SKM-1 treated with dmso at 0.1 percent for 144 hours (cell line): ENCODE measurements around the gene KLRC2.
"Not testable (repeated sequence)": the region's sequence is repeated elsewhere in the genome, so short reads cannot be mapped to it uniquely, and the experiment has no call there.

Experiments used
- DNase-seq: peaks from one replicate; lab custom pipeline; 2025; ENCODE audit not compliant: unreplicated experiment; lab: John Stamatoyannopoulos, UW

The KLRC2 gene

DNA sequence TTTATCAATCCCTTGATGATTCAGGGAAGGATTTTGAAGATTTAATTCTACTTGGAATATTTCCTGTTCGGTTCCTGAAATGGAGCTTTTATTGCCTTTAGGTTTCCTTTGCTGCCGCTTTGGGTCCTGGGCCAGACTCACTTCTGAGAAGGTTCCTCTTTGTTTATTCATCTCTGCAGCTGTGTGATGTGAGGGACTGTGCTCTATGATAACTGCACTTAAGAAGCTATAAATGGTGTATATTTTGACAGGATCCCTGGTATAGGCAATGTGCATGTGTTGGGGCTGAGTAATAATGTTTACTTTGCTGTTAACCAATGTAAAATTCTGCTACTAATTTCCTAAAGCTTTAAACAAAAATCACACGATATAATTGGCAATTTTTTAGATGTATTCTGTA lies at the start of gene KLRC2:
KLRC2 (minus strand) TSS at position 195 of the 400 bp plus-strand sequence; CDS start at position 171, 24 bp downstream.
- DNase-seq: not testable (repeated sequence)

DNA sequence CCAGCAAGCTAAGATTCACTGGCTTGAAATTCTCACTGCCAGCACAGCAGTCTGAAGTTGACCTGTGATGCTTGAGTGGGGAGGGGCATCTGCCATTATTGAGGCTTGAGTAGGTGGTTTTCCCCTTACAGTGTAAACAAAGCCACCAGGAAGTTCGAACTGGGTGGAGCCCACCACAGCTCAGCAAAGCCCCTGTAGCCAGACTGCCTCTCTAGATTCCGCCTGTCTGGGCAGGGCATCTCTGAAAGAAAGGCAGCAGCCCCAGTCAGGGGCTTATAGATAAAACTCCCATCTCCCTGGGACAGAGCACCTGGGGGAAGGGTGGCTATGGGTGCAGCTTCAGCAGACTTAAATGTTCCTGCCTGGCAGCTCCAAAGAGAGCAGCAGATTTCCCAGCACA lies 46.1 kb upstream of the KLRC2 start:
- not testable (repeated sequence) for DNase-seq

DNA sequence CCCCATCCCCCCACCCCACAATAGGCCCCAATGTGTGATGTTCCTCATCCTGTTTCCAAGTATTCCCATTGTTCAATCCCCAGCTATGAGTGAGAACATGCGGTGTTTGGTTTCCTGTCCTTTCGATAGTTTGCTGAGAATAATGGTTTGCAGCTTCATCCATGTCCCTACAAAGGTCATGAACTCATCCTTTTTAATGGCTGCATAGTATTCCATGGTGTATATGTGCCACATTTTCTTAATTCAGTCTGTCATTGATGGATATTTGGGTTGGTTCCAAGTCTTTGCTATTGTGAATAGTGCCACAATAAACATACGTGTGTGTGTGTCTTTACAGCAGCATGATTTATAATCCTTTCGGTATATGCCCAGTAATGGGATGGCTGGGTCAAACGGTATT lies 37.0 kb upstream of the KLRC2 start:
- not testable (repeated sequence) for DNase-seq

DNA sequence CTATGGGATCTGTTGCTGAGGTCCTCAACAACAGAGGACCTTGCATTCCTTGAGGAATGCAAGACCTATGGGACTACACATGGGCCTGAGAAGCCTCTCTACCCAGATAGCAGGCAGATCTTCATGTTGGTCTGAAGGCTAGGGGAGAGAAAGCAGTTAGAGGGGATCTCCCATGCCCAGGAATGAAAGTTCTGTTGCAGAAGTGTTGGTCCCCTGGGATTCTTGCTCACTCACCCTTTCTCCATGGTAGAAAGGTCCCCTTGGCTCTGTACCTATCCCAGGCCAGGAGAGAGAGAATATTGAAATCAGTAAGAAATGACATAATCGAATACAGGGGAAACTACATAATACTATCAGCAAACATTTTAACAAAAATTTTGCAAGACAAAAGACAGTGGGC lies 33.9 kb upstream of the KLRC2 start:
- no peak for DNase-seq

DNA sequence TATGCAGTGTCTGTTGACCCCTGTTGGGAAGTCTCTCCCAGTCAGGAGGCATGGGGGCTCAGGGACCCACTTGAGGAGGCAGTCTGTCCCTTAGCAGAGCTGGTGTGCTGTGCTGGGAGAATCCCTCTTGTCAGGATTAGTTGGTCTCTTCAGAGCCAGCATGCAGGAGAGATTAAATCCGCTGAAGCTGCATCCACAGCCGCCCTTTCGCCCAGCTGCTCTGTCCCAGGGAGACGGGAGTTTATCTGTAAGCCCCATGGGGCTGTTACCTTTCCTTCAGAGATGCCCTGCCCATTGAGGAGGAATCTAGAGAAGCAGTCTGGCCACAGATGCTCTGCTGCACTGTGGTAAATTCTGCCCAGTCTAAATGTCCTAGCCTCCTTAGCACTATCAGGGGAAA lies 30.5 kb upstream of the KLRC2 start:
- no peak for DNase-seq

DNA sequence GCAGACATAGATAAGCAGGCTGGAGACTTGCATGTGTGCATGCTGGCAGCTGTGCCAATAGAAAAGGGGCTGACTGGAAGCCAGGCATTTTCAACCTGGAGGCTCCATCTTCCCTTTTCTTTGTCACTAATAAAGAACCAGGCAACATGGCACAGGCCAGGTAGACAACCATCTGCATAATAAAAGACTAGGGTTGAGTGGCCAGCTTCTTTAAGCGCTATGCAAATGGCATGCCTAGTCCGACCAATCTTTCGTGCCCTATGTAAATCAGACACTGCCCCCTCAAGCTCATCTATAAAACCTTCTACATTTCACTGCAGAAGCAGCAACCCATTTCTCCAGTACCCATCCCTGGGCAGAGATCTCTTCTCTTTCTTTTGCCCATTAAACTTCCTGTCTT lies 21.9 kb upstream of the KLRC2 start:
- DNase-seq: no peak

DNA sequence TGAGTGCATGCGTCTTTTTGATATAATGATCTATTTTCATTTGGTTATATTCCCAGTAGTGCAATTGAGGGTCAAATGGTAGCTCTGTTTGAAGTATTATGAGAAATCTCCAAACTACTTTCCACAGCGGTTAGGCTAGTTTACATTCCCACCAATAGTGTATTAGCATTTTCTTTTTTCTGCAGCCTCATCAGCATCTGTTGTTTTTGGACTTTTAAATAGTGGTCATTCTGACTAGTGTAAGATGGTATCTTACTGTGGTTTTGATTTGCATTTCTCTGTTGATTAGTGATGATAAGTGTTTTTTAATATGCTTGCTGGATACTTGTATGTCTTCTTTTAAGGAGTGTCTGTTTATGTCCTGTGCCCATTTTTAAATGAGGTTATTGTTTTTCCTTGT lies 21.0 kb upstream of the KLRC2 start:
- DNase-seq: no peak

DNA sequence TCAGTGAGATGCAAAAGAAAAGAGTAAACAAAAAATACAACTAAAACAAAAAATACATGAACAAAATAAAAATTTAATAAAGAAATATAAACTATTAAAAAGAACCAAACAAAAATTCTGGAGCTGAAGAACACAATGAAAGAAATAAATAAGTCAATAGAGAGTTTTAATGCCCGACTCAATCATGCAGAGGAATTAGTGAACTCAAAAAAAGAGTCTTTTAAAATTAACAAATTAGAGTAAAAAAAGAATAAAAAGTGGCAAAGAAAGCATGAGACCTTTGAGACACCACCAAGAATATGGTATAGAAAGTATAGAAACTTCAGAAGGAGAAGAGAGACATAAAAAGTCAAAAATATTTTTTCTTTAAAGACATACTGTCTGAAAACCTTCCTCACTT lies 20.0 kb upstream of the KLRC2 start:
- DNase-seq: no peak

DNA sequence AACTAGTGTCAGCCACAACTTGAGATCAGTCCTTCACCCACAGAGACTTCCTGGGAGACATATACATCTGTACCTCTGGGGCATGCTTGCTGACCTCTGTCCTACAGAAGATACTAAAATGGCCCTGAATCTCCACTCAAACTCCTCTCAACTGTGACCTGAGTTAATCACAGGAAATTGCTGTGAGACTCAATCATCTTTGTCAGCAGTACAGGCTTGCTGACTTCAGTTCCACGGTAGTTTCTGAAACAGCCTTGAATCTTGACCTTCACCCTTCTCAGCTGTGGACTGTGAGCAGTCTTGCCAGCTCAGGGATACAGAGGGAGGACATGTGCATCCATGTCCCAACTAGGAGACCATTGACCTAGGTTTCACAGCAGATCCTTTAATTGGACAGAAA lies 18.7 kb upstream of the KLRC2 start:
- DNase-seq: no peak

DNA sequence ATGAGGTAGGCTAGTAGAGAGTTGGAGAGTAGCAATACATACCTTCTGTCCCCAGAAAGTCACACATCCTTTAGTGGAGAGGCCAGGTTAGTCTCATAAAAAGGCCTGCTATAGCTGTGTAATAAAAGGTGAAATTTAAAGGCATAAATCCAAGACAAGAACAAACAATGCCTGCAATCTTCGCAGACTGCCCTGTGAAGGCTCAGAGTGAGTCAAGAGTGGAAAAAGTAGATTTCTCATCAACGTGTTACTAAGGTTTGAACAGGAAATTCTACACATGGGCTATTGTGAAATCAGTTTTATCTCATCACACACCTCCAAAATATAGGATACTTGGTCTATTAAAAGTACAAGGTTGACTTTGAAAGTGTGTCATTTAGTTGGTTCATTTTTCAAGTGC lies 17.3 kb upstream of the KLRC2 start, which contains the start of gene KLRC1:
KLRC1 (minus strand) TSS at position 222 of the 400 bp plus-strand sequence. CDS start 2,221 bp downstream, outside the sequence.
- DNase-seq: no peak

DNA sequence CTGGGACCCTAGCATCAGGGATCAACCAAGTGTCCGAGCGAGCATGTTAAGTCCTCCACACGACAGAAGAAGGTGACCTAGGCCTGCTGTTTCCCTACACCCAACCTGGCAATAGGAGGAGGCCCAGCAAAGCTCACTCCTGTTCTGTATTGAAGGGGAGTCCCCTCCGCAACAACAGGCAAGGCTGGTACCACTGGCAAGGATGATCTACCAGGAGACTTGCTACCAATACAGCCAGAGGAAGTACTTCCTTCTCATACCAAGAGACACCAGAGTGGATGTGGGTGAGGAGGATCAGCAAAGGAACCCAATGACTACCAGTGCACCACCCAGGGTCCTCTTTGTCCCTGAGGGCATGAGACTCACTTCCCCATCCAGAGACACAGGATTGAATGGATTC lies 12.4 kb upstream of the KLRC2 start:
- no peak for DNase-seq

DNA sequence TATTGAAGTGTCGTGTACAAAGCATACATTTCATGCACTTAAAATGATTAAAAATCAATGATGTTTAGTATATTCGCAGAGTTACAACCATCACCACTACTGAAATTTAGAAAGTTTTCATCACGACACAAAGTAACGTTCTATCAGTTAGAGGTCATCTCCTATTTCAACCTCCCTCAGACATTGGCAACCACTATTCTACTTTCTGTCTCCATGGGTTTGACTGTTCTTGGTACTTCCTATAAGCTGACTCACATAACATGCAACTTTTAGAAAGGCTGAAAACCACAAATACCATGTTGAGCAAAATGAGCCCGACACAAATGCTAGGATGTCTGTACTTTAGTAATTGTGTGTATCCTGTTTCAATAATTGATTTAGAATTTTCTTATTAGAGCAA lies 10.2 kb upstream of the KLRC2 start:
- not testable (repeated sequence) for DNase-seq

DNA sequence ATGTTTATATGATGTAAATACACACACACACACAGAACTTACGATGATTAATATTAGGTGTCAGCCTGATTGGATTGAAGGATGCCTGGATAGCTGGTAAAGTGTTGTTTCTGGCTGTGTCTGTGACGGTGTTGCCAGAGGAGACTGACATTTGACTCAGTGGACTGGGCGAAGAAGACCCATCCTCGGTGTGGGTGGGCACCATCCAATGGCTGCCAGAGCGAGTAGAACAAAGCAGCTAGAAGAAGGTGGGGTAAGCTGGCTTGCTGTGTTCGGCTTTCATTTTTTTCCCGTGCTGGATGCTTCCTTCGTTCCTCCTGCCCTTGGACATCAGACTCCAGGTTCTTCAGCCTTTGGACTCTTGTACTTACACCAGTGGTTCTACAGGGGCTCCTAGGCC lies 5.3 kb upstream of the KLRC2 start:
- not testable (repeated sequence) for DNase-seq

DNA sequence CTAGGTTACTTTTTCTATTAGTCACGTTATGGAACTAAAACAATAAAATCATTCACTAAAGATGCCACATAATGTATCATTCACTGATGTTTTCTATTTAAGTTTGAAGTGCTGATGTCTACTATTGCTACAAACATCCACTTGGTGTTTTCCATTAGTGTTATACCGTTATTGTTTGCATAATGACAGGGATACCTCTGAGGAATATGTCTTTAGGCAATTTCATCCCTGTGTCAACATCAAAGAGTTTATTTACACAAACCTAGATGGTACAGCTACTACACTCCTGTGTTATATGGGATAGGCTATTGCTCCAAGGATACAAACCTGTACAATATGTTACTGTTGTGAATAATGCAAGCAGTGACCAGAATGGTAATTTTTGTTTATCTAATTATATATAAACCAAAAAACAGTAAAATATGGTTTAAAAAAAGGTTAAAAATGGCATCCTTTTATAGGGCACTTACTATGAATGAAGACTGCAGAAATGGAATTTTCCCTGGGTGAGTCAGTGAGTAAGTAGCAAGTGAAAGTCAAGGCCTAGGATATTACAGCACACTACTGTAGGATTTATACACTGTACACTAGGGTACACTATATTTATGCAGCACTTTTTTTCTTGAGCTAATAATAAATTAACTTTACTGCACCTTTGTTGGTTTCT lies 3.9 kb upstream of the KLRC2 start:
- DNase-seq: not testable (repeated sequence)

DNA sequence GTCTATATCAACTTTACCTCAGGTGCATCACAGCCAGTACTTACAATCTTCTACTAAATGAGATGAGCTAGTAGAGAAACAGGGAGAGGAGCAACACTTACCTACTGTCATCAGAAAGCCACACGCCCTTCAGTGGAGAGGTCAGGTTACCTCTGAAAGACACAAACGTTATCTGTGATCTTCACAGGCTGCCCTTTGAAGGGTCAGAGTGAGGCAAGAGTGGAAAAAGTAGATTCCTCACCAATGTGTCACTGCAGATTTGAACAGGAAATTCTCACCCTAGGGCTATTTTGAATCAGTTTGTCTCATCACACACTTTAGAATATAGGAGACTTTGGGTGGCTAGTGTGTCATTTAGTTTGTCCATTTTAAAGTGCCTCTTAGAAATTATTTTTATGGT lies 1.8 kb upstream of the KLRC2 start:
- not testable (repeated sequence) for DNase-seq

DNA sequence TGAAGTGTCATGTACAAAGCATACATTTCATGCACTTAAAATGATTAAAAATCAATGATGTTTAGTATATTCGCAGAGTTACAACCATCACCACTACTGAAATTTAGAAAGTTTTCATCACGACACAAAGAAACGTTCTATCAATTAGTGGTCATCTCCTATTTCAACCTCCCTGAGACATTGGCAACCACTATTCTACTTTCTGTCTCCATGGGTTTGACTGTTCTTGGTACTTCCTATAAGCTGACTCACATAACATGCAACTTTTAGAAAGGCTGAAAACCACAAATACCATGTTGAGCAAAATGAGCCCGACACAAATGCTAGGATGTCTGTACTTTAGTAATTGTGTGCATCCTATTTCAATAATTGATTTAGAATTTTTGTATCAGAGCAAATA lies 5.2 kb downstream of the KLRC2 start:
- not testable (repeated sequence) for DNase-seq

DNA sequence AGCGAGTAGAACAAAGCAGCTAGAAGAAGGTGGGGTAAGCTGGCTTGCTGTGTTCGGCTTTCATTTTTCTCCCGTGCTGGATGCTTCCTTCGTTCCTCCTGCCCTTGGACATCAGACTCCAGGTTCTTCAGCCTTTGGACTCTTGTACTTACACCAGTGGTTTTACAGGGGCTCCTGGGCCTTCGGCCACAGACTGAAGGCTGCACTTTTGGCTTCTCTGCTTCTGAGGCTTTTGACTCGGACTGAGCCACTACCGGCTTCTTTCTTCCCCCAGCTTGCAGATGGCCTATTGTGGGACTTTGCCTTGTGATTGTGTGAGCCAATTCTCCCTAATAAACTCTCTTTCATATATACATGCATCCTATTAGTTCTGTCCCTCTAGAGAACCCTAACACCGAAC lies 9.9 kb downstream of the KLRC2 start:
- DNase-seq: not testable (repeated sequence)

DNA sequence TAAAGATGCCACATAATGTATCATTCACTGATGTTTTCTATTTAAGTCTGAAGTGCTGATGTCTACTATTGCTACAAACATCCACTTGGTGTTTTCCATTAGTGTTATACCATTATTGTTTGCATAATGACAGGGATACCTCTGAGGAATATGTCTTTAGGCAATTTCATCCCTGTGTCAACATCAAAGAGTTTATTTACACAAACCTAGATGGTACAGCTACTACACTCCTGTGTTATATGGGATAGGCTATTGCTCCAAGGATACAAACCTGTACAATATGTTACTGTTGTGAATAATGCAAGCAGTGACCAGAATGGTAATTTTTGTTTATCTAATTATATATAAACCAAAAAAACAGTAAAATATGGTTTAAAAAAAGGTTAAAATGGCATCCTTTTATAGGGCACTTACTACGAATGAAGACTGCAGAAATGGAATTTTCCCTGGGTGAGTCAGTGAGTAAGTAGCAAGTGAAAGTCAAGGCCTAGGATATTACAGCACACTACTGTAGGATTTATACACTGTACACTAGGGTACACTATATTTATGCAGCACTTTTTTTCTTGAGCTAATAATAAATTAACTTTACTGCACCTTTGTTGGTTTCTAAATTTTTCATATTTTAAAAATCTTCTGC lies 11.4 kb downstream of the KLRC2 start:
- not testable (repeated sequence) for DNase-seq

DNA sequence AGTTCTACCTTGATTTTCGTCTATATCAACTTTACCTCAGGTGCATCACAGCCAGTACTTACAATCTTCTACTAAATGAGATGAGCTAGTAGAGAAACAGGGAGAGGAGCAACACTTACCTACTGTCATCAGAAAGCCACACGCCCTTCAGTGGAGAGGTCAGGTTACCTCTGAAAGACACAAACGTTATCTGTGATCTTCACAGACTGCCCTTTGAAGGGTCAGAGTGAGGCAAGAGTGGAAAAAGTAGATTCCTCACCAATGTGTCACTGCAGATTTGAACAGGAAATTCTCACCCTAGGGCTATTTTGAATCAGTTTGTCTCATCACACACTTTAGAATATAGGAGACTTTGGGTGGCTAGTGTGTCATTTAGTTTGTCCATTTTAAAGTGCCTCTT lies 13.7 kb downstream of the KLRC2 start:
- not testable (repeated sequence) for DNase-seq

DNA sequence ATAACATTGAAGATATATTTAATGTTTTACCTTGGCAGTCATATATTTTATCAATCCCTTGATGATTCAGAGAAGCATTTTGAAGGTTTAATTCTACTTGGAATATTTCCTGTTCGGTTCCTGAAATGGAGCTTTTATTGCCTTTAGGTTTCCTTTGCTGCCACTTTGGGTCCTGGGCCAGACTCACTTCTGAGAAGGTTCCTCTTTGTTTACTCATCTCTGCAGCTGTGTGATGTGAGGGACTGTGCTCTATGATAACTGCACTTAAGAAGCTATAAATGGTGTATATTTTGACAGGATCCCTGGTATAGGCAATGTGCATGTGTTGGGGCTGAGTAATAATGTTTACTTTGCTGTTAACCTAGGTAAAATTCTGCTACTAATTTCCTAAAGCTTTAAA lies 15.5 kb downstream of the KLRC2 start, which contains the start of gene KLRC3:
KLRC3 (minus strand) TSS at position 262 of the 400 bp plus-strand sequence; CDS start at position 217, 45 bp downstream.
- not testable (repeated sequence) for DNase-seq

DNA sequence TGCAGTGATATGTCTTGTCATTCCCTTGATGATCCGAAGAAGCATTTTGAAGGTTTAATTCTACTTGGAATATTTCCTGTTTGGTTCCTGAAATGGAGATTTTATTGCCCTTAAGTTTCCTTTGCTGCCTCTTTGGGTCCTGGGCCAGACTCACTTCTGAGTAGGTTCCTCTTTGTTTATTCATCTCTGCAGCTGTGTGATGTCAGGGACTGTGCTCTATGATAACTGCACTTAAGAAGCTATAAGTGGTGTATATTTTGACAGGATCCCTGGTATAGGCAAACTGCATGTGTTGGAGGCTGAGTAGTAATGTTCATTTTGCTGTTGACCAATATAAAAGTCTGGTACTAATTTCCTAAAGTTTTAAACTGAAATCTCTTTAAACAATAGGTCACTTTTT lies 26.4 kb downstream of the KLRC2 start, which contains the start of gene KLRC4:
KLRC4 (minus strand) TSS at position 366 of the 400 bp plus-strand sequence; CDS start at position 184, 182 bp downstream.
- DNase-seq: no peak

DNA sequence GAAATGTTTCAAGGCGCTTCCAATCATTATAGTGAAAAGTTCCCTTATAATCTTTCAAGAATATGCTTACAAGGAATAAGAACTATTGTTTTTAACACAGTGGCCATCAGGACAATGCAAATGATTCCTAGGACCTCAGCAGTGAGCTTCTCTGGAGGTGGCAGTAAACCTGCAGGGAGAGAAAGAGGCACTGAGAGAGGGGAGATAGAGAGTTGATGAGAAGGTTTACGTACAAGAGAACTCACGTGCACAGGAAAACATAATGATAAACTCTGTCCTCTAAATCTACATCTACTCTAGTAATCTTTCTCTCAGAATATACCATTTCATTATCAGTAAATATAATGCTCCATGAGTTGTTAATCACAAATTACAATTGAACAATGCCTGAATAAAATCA lies 27.0 kb downstream of the KLRC2 start:
- no peak for DNase-seq
